BE2C (cell line): ENCODE measurements around the gene CCR5.

Experiments
- DNase-seq: peaks from one replicate; pipeline ENCODE4 v3.0.0-alpha.2; 2020
- H3K27me3 ChIP-seq: fragments of 250-450 bp; sonication (Bioruptor Pico); 2 replicates; pipeline ENCODE4 v1.5.1; 2020; ENCODE audit warnings: mild to moderate bottlenecking
- H3K36me3 ChIP-seq: fragments of 250-450 bp; sonication (Bioruptor Pico); 2 replicates; pipeline ENCODE4 v1.5.1; 2020; ENCODE audit warnings: mild to moderate bottlenecking
- H3K4me1 ChIP-seq: fragments of 250-450 bp; sonication (Bioruptor Pico); 2 replicates; pipeline ENCODE4 v1.5.1; 2020
- H3K4me3 ChIP-seq: 2 replicates; pipeline ENCODE4 v1.5.1; 2011; ENCODE audit warnings: low read depth, low read length
- H3K9me3 ChIP-seq: fragments of 250-450 bp; sonication (Bioruptor Pico); 2 replicates; pipeline ENCODE4 v1.5.1; 2020
- CTCF ChIP-seq: IDR thresholded peaks from 2 replicates; pipeline ENCODE4 v1.5.1; 2012; ENCODE audit warnings: mild to moderate bottlenecking, low read depth, low read length

The CCR5 gene

GRCh38 chr3:46408853-46409252 is 38.1 kb downstream of the CCR5 start:
- DNase-seq: no peak
- Histone ChIP-seq H3K9me3 (no peaks in the 10 kb centered on the region), H3K4me3 (no peak overlapping the region), H3K27me3 (no peaks in the 10 kb centered on the region), H3K4me1 (no peaks in the 10 kb centered on the region), H3K36me3 (no peaks in the 10 kb centered on the region)
- TF ChIP-seq CTCF: no peak

GRCh38 chr3:46409739-46410489 is 39.2 kb downstream of the CCR5 start:
- TF ChIP-seq CTCF: no peak
- Histone ChIP-seq H3K9me3 (no peaks in the 10 kb centered on the region), H3K27me3 (no peaks in the 10 kb centered on the region), H3K4me1 (no peaks in the 10 kb centered on the region), H3K4me3 (no peak overlapping the region), H3K36me3 (no peaks in the 10 kb centered on the region)
- no peak for DNase-seq

- Histone ChIP-seq H3K4me3 (no peak overlapping the region), H3K9me3 (no peaks in the 10 kb centered on the region), H3K27me3 (no peaks in the 10 kb centered on the region), H3K4me1 (no peaks in the 10 kb centered on the region), H3K36me3 (no peaks in the 10 kb centered on the region)
- DNase-seq: no peak
- no peak for TF ChIP-seq CTCF
These were observed 39.9 kb downstream of the CCR5 start for GRCh38 chr3:46410669-46411068.

- Histone ChIP-seq H3K36me3 (no peaks in the 10 kb centered on the region), H3K27me3 (no peaks in the 10 kb centered on the region), H3K4me1 (no peaks in the 10 kb centered on the region)
These were observed 40.5 kb downstream of the CCR5 start for GRCh38 chr3:46411271-46411670.

GRCh38 chr3:46412786-46413298 is 42.1 kb downstream of the CCR5 start:
- Histone ChIP-seq H3K4me3 (no peak overlapping the region), H3K27me3 (no peaks in the 10 kb centered on the region), H3K4me1 (no peaks in the 10 kb centered on the region), H3K36me3 (no peaks in the 10 kb centered on the region), H3K9me3 (no peaks in the 10 kb centered on the region)
- DNase-seq: no peak
- no peak for TF ChIP-seq CTCF

More at GRCh38 chr3:46411271-46411670, 40.5 kb downstream of the CCR5 start:
- TF ChIP-seq CTCF: no peak
- DNase-seq: no peak
- Histone ChIP-seq H3K4me3 (no peak overlapping the region), H3K9me3 (no peaks in the 10 kb centered on the region)

- Histone ChIP-seq H3K27me3 (no peaks in the 10 kb centered on the region), H3K4me3 (no peak overlapping the region), H3K36me3 (no peaks in the 10 kb centered on the region), H3K4me1 (no peaks in the 10 kb centered on the region), H3K9me3 (no peaks in the 10 kb centered on the region)
- no peak for DNase-seq
- no peak for TF ChIP-seq CTCF
These were observed 43.2 kb downstream of the CCR5 start for GRCh38 chr3:46413951-46414350.
